NOMO-1 treated with dmso at 0.1 percent for 144 hours (cell line): ENCODE results near the gene SLC4A1.

ENCODE experiments used
- DNase-seq: peaks from one replicate; lab custom pipeline; 2025; ENCODE audit not compliant: unreplicated experiment; lab: John Stamatoyannopoulos, UW

SLC4A1 gene

GRCh38 chr17:44207319-44207718 lies 60.6 kb downstream of the SLC4A1 start:
- no peak for DNase-seq

GRCh38 chr17:44206825-44207155 lies 61.1 kb downstream of the SLC4A1 start:
- no peak for DNase-seq

- DNase-seq = no peak
Measured at GRCh38 chr17:44205962-44206824, 61.7 kb downstream of the SLC4A1 start.

GRCh38 chr17:44204441-44204882 lies 63.5 kb downstream of the SLC4A1 start:
- DNase-seq = no peak

- DNase-seq = peak; percentile 90
Measured at GRCh38 chr17:44203731-44204440, 64.0 kb downstream of the SLC4A1 start.

- no peak for DNase-seq
Measured at GRCh38 chr17:44202756-44203155, 65.2 kb downstream of the SLC4A1 start.

- no peak for DNase-seq
Measured at GRCh38 chr17:44200478-44201155, 67.3 kb downstream of the SLC4A1 start.

GRCh38 chr17:44199553-44200477 lies 68.1 kb downstream of the SLC4A1 start, which contains the start of gene ATXN7L3:
Gene ATXN7L3 (minus strand): TSS chr17:44199884. CDS start chr17:44198070, 1,814 bp downstream.
- peak; percentile 99 for DNase-seq

GRCh38 chr17:44198721-44199552 lies 69.0 kb downstream of the SLC4A1 start:
- peak; percentile 23 for DNase-seq
